ENCODE results near the gene LIX1L.

DNA sequence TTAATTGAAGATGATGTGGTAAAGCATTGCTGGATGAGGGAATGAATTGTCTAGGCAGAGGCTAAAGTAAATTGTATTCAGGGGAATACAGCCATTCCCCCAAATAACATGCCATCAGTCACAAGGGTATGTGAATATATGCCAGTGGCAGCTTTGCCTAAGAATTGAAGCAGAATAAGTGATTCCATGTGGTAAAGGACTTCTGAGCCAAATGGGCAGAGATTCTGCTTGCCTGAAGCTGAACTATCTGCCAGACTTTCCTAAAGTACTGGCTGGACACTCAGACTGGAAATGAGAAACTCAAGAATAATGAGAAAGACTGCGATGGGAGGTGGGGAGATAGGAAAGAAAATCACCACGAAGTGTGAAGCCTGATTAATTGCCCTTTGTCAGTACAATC lies 2.4 kb downstream of the LIX1L start:
- TF ChIP-seq, protein P1, sequence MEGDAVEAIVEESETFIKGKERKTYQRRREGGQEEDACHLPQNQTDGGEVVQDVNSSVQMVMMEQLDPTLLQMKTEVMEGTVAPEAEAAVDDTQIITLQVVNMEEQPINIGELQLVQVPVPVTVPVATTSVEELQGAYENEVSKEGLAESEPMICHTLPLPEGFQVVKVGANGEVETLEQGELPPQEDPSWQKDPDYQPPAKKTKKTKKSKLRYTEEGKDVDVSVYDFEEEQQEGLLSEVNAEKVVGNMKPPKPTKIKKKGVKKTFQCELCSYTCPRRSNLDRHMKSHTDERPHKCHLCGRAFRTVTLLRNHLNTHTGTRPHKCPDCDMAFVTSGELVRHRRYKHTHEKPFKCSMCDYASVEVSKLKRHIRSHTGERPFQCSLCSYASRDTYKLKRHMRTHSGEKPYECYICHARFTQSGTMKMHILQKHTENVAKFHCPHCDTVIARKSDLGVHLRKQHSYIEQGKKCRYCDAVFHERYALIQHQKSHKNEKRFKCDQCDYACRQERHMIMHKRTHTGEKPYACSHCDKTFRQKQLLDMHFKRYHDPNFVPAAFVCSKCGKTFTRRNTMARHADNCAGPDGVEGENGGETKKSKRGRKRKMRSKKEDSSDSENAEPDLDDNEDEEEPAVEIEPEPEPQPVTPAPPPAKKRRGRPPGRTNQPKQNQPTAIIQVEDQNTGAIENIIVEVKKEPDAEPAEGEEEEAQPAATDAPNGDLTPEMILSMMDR (IDR thresholded peaks at IDR 0.05 in 4 of 5, conservative IDR thresholded peaks at IDR 0.05 in 1 of 5): no peak
- no peak for TF ChIP-seq POLR2A (IDR thresholded peaks at IDR 0.05)
